Hepatocyte (in vitro differentiated cells): Measurements from ENCODE around the gene MON2. TPM values are rescaled to one million over a fixed set of nuclear protein-coding genes. Genes with fewer than 3 reads are reported as not detected.

Experiments used
- DNase-seq: peaks from one replicate; pipeline ENCODE4 v3.0.0-alpha.2; 2016; ENCODE audit warnings: low spot score
- H2AFZ ChIP-seq: fragments of 200-600 bp; sonication (generic); 2 replicates; pipeline ENCODE4 v1.6.0; 2016; ENCODE audit warnings: antibody characterized with exemption, mild to moderate bottlenecking
- H3K27ac ChIP-seq: fragments of 200-600 bp; sonication (generic); 2 replicates; pipeline ENCODE4 v1.5.1; 2016; ENCODE audit warnings: mild to moderate bottlenecking
- H3K27me3 ChIP-seq: fragments of 200-600 bp; sonication (generic); 2 replicates; pipeline ENCODE4 v1.6.1; 2016
- H3K36me3 ChIP-seq: fragments of 200-600 bp; sonication (generic); replicated peaks from 2 replicates; pipeline ENCODE4 v1.5.1; 2016; ENCODE audit warnings: low read depth; ENCODE audit not compliant: insufficient read depth
- H3K4me1 ChIP-seq: fragments of 200-600 bp; sonication (generic); 2 replicates; pipeline ENCODE4 v1.5.1; 2016; ENCODE audit warnings: mild to moderate bottlenecking, moderate library complexity; ENCODE audit not compliant: insufficient read depth
- H3K4me2 ChIP-seq: fragments of 200-600 bp; sonication (generic); 2 replicates; pipeline ENCODE4 v1.6.0; 2016
- H3K4me3 ChIP-seq: fragments of 200-600 bp; sonication (generic); 2 replicates; pipeline ENCODE4 v1.5.1; 2016; ENCODE audit warnings: mild to moderate bottlenecking
- H3K79me2 ChIP-seq: fragments of 200-600 bp; sonication (generic); 2 replicates; pipeline ENCODE4 v1.6.0; 2017; ENCODE audit warnings: mild to moderate bottlenecking
- H3K9me2 ChIP-seq: fragments of 200-600 bp; sonication (generic); replicated peaks from 2 replicates; pipeline ENCODE4 v1.6.0; 2017; ENCODE audit warnings: mild to moderate bottlenecking; ENCODE audit not compliant: insufficient read depth
- H3K9me3 ChIP-seq: fragments of 200-600 bp; sonication (generic); 2 replicates; pipeline ENCODE4 v1.5.1; 2016; ENCODE audit warnings: low read depth, mild to moderate bottlenecking
- H4K20me1 ChIP-seq: fragments of 200-600 bp; sonication (generic); 2 replicates; pipeline ENCODE4 v1.6.0; 2016; ENCODE audit warnings: mild to moderate bottlenecking; ENCODE audit not compliant: insufficient read depth, poor library complexity, severe bottlenecking
- EZH2 ChIP-seq: fragments of 200-600 bp; sonication (generic); IDR thresholded peaks from 2 replicates; pipeline ENCODE4 v1.6.1; 2016; ENCODE audit warnings: antibody characterized with exemption, mild to moderate bottlenecking, borderline replicate concordance
- EZH2phosphoT487 ChIP-seq: fragments of 200-600 bp; sonication (generic); IDR thresholded peaks from one replicate; pipeline ENCODE4 v1.6.1; 2018; ENCODE audit warnings: antibody characterized with exemption, mild to moderate bottlenecking, low read depth, moderate library complexity; ENCODE audit not compliant: unreplicated experiment, severe bottlenecking
- WGBS: methylation state at CpG from one replicate; pipeline ENCODE4 v1.1.6; 2016; ENCODE audit warnings: low lambda C conversion rate; ENCODE audit errors: missing lambda C conversion rate; 5-methylcytosine and 5-hydroxymethylcytosine counted together
- polyA plus RNA-seq: library from polyadenylated mRNA; unstranded; fragments of >200 nt; fragmentation: Nextera tagmentation; extraction: Ambion mirVana; gene quantifications from 2 replicates; pipeline ENCODE4 v1.2.1, GENCODE V29; 2016
- total RNA-seq: library from RNA; depleted of rRNA; stranded (reverse); fragments of >200 nt; gene quantifications from 2 replicates; pipeline ENCODE4 v1.2.3, GENCODE V29; 2014
- TF ChIP-seq, protein P1 (sequence below): fragments of 200-600 bp; sonication (generic); IDR thresholded peaks from 2 replicates; pipeline ENCODE4 v1.5.1; 2016; ENCODE audit warnings: antibody characterized with exemption, mild to moderate bottlenecking; ENCODE audit not compliant: poor library complexity

The MON2 gene
- total and polyA plus RNA-seq, 2 experiments from 2014 or later = 23.7 to 60.9 TPM

DNA sequence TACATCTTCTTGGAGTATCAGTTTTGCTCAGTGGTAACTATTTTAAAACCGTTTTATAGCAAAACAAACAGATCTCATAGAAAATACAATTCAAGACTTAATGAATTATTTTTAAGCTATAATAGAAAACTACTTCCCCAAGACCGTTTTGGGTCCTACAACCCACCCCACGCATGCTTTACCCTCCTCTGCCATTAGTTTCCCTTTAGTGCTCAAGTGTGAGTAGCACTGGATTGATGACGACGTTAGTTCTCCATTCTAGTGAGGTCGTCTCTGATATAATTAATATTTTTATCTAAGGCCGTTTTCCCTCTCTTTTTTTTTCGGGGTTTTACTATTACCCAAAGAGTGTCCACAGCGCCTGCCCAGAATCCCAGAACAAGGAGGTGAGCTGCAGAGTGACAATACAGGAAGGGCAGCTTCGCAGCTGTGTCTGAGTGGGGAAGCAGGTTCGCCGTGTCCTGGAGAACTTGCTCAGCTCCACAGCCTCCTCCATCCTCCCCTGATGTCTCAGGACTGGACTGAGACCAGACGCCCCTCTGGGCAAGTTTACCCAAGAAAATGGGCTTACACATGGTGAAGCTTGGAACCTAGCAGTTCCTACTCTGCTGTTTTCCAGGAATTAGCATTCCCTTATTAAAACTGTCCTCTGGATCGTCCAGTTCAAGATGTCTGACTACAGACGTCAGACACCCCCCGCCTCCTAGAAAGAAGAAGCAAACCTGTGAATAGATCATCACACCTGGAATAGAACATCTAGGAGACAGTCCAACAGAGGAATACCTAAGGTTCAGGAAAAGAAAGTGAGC lies 31.9 kb upstream of the MON2 start:
- Histone ChIP-seq H3K27me3 (peaks cover 28% of the 10 kb centered on the region), H3K27ac (no peak overlapping the region), H3K79me2 (no peaks in the 10 kb centered on the region), H3K9me2 (no peaks in the 10 kb centered on the region), H2AFZ (peak overlapping the region; percentile 85), H3K4me1 (no peaks in the 10 kb centered on the region), H4K20me1 (no peaks in the 10 kb centered on the region), H3K9me3 (no peaks in the 10 kb centered on the region), H3K4me3 (peak overlapping the region; percentile 41), H3K4me2 (peak overlapping the region; percentile 93), H3K36me3 (no peaks in the 10 kb centered on the region)
- no peak for TF ChIP-seq EZH2phosphoT487
- TF ChIP-seq EZH2 = no peak
- TF ChIP-seq, protein P1, sequence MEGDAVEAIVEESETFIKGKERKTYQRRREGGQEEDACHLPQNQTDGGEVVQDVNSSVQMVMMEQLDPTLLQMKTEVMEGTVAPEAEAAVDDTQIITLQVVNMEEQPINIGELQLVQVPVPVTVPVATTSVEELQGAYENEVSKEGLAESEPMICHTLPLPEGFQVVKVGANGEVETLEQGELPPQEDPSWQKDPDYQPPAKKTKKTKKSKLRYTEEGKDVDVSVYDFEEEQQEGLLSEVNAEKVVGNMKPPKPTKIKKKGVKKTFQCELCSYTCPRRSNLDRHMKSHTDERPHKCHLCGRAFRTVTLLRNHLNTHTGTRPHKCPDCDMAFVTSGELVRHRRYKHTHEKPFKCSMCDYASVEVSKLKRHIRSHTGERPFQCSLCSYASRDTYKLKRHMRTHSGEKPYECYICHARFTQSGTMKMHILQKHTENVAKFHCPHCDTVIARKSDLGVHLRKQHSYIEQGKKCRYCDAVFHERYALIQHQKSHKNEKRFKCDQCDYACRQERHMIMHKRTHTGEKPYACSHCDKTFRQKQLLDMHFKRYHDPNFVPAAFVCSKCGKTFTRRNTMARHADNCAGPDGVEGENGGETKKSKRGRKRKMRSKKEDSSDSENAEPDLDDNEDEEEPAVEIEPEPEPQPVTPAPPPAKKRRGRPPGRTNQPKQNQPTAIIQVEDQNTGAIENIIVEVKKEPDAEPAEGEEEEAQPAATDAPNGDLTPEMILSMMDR = no peak
- 51% methylated on average over 16 of the region's 16 CpGs for WGBS
- DNase-seq = no peak

DNA sequence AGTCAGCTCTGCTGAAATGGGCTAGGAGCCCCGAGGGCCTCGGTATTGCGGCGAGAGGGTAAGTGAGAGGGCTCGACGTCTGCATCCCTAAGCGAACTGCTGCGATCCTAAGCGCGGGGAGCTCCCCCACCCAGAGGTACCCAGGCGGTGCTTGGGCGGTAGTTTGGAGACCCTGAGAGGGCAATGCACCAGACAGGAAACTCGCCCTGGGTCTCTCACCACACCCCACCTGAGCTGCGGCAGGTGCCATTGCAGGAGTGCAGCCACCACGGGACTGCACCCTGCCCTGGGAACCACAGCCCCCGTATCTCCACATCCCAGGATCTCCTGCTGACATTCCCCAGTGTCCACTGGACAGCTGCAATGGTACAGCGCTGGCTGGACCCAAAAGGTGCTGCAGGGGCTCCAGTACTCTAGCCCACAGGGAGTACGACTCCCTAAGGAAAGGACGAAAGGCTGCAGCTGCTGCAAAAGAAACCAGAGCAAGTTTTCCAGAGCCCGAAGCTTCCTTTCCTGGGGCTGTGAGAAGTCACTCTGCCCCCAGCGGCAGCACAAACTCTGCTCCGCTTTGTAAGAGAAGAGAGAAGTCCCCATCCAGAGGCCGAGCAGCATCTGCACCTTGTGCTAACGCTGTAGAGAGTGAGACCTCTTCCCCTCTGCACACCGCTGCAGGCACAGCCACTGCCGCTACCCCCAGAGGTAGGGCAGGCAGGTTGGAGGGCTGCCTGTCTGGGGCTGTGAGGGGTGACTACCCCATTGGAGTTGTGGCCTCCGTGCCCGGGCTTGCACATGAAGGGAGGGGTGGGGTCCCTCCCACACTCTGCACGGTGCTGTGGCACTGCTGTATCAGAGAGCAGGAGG lies 31.1 kb upstream of the MON2 start:
- Histone ChIP-seq H4K20me1 (no peaks in the 10 kb centered on the region), H3K4me1 (no peaks in the 10 kb centered on the region), H3K36me3 (no peaks in the 10 kb centered on the region), H3K79me2 (no peaks in the 10 kb centered on the region), H3K9me2 (no peaks in the 10 kb centered on the region), H2AFZ (peak overlapping the region; percentile 85), H3K27me3 (peaks cover 28% of the 10 kb centered on the region), H3K27ac (no peak overlapping the region), H3K4me3 (peak overlapping the region; percentile 41), H3K4me2 (peak overlapping the region; percentile 93), H3K9me3 (no peaks in the 10 kb centered on the region)
- 9% methylated on average over 29 of the region's 29 CpGs for WGBS
- no peak for TF ChIP-seq EZH2
- TF ChIP-seq, protein P1 = peak; percentile 51
- peak; percentile 80 for DNase-seq

DNA sequence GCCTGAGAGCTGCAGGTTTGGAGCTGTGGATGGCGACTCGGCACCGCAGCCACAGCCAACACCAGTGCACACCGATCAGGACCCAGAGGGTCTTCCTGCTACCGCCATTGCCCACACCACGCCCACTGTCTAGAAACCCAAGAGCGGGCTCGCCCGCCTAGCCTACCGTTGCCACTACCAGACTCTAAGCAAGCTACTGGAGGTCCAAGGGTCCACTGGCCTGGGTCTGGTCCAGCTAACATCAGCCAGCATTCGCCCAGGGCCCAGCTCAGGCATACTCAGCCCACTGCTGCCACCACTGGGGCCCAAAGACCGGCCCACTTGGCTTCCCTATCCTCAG lies 30.5 kb upstream of the MON2 start:
- no peak overlapping the region for H3K27ac ChIP-seq
- peak overlapping the region; percentile 93 for H3K4me2 ChIP-seq
- peaks cover 27% of the 10 kb centered on the region for H3K27me3 ChIP-seq
- no peak overlapping the region for H2AFZ ChIP-seq
- no peaks in the 10 kb centered on the region for H3K9me2 ChIP-seq
- no peak overlapping the region for H3K4me3 ChIP-seq
- no peak for DNase-seq
- TF ChIP-seq, protein P1 = no peak
- no peak for TF ChIP-seq EZH2phosphoT487
- no peak for TF ChIP-seq EZH2
- H3K9me3 ChIP-seq = no peaks in the 10 kb centered on the region
- no peaks in the 10 kb centered on the region for H3K79me2 ChIP-seq
- no peaks in the 10 kb centered on the region for H4K20me1 ChIP-seq
- H3K4me1 ChIP-seq = no peaks in the 10 kb centered on the region
- no peaks in the 10 kb centered on the region for H3K36me3 ChIP-seq
- WGBS = 91% methylated on average over 12 of the region's 12 CpGs
